Transverse colon (tissue), 4 donors: ENCODE measurements around the gene COG5.

ENCODE experiments used
- POLR2A ChIP-seq: fragments of 450-650 bp; IDR thresholded peaks from one replicate; pipeline ENCODE4 v1.6.1; 2016; ENCODE audit warnings: antibody characterized with exemption, mild to moderate bottlenecking, moderate library complexity
- POLR2AphosphoS5 ChIP-seq, 3 donors: sonication (generic); formaldehyde crosslinking; IDR thresholded peaks; one replicate each; pipeline ENCODE4 v1.6.1; 2016; ENCODE audit warnings: antibody characterized with exemption in 3 of 3
- TF ChIP-seq, protein P1 (sequence below), 5 experiments: fragments of 200-600 bp in 3 of 5; fragments of 450-650 bp in 2 of 5; sonication (generic) in 3 of 5; IDR thresholded peaks; 1 replicate in 2 of 5; 2 replicates in 3 of 5; pipeline ENCODE4 v1.5.1; 2016 to 2017; ENCODE audit warnings: antibody characterized with exemption in 5 of 5, inconsistent platforms in 3 of 5, mild to moderate bottlenecking in 2 of 5, moderate library complexity in 1 of 5

DNA sequence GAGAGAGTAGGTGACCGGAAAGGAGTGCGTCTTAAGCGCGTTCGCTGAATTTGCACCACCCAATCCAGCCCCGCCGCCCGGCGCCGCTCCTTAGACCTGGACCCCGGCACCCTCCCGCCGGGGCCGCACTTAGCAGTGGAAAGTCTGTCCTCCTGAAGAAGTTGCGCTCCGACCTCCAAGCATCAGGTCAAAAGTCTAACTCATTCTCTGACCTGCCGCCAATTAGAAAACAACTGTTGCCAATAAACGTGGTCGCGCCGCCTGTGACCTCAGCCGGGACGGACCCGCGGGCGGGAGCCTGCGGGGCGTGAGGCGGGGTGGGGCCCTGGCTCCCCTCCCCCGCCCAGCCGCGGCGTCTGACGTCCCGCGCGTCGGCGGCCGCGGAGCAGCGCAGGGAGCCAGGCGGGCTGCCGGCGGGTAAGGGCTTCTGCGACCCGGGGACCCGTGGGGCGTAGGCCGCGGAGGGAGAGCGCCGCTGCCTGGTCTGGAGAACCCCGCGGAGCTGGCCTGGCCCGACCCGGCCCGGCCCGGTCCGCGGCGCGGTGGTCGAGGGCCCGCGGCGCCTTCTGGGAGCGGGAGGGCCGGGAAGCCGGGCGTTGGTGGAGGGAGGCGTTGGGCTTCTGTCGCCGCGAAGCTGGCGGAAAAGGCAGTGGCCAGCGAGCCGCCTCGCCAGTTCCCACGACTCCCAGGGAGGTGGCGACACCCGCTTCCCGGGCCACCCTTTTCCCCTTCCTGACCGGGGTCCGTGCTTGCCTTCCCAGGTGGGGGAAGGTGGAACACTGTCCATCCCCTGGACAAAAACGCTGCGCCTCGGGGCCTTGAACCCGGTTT lies 16.4 kb upstream of the COG5 start, which contains the start of gene BCAP29:
- TF ChIP-seq, protein P1, sequence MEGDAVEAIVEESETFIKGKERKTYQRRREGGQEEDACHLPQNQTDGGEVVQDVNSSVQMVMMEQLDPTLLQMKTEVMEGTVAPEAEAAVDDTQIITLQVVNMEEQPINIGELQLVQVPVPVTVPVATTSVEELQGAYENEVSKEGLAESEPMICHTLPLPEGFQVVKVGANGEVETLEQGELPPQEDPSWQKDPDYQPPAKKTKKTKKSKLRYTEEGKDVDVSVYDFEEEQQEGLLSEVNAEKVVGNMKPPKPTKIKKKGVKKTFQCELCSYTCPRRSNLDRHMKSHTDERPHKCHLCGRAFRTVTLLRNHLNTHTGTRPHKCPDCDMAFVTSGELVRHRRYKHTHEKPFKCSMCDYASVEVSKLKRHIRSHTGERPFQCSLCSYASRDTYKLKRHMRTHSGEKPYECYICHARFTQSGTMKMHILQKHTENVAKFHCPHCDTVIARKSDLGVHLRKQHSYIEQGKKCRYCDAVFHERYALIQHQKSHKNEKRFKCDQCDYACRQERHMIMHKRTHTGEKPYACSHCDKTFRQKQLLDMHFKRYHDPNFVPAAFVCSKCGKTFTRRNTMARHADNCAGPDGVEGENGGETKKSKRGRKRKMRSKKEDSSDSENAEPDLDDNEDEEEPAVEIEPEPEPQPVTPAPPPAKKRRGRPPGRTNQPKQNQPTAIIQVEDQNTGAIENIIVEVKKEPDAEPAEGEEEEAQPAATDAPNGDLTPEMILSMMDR (IDR thresholded peaks at IDR 0.05) = peak in 3 of 5 experiments; percentile 22 to 40 (median 25)
- peak; percentile 59 for TF ChIP-seq POLR2A
- TF ChIP-seq POLR2AphosphoS5 (IDR thresholded peaks at IDR 0.05) = peak; percentile 10 to 88 (median 77)
